DMS153 treated with DMSO at 0.1 percent for 48 hours (cell line): ENCODE results near the gene RUNX3.
"Not testable (repeated sequence)": the region's sequence is repeated elsewhere in the genome, so short reads cannot be mapped to it uniquely, and the experiment has no call there.

Experiments
- DNase-seq: peaks from one replicate; lab custom pipeline; 2025; ENCODE audit not compliant: unreplicated experiment; lab: John Stamatoyannopoulos, UW

The RUNX3 gene

DNA sequence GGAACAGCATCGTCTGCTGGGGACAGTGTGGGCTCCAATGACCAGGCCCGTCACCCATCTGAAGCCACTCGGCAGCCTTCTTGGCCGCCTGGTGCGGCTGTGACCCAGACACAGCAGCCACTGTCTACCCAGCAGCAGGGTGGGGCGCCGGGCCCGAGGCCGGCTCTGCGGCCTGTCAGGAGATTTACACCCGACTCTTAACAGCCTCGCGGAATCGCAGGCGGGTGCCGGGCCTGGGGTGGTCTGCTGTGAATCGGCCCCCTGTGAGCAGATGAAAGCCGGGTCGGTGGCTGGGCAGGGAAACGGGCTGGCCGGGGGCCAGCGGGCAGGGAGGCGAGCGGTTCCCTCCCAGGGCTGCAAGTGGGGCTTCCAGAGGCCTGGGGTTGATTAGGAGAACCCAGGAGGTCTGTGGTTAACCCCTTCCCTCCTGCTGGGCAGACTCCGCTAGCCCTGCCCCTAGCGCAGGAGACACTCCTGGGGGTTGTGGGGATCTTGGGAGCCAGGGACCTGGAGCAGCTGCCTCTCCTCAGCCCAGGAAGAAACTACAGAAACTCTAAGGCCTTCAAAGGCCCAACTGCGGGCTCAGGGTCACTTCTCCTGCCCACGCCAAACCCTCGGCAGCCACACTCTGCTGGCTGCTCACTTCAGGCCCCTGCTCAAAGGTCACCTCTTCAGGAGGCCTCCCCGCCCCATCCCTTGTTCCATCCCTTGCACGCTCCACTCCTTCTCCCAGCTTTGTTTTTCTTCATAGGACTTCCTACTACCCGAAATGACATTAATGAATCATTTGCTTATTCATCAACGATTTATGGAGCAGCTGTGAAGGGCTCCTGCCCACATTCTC, 15.6 kb downstream of the RUNX3 start:
- DNase-seq = no peak

DNA sequence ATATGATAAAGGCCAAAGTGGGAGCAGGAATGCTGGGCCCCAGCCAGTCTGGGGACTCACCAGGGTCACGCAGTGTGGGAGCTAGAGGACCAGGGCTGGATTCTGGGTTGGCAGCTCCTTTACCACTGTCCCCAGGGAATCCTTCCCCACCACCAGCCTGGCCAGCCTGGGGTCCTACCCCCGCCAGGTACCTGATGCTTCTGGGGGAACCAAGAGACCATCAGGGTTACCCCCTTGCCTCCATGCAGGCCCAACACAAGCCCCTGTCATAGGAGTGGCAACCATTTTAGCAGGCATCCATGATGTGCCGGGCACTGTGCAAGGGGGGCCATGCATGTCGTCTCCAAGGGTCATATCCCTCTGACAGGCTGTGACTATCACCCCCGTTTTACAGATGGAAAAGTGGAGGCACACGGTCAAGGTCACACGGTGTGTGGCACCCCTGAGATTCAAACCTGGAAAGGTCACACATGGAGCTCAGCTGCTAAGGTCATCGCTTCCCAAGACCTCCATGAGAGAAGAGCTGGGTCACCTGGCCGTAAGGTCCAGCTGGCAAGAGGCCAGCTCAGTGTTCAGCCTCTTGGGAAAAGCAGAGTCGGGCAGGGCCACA, 16.4 kb downstream of the RUNX3 start:
- DNase-seq = no peak

DNA sequence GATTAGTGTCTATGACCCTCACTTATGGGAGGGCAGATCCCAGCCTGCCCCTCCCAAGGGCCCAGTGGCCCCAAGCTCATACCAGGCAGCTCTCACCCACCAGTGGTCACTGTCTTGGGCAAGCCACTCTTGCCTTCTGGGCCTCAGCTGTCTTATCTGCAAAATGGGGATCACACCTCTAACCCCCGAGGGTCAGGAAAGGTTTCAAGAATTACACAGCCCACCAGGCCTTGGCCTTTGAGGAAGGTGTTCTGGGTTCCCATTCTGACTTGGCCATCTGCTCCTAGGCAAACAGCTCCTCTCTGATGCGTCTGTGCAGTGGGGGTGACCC, 16.8 kb downstream of the RUNX3 start:
- no peak for DNase-seq

DNA sequence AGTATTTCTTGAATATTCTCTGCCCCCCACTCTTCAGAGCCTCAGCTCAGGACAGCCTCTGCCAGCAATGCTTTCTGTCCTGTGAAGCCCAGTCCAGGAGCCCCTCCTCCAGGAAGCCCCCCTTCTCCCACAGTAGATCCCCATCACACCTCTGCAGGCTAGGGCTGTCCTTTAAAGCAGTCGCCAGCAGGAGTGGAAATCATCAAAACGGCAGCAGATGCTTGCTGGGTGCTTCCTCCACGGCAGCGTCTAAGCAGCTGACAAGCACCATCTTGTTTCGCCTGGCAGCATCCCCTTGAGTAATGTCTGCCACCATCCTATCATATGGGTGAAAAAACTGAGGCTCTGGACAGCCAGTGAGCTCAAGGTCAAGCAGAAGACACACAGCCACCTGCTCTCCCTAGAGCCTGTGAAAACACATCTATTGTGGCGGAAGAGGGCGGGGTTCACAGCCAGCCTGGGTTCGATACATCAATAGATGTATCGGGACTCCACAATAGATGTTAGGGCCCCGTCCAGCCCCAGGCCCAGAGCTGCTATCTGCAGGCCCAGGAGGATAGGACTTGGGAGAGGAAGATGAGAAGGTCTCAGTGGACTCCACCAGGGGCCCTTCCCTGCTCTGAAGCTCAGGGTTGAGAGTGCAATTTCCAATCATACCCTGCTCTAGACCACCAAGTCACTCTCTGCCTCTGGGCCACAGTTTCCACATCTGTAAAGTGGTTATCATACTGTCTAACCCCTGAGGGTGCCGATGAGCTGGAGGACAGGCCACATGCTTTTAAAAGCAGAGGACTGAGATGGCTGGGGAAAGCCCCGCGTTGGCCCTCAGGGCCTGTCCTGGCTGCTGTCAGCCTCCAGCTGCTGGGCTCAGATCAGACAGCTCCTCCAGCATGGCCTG, 17.5 kb downstream of the RUNX3 start:
- no peak for DNase-seq

DNA sequence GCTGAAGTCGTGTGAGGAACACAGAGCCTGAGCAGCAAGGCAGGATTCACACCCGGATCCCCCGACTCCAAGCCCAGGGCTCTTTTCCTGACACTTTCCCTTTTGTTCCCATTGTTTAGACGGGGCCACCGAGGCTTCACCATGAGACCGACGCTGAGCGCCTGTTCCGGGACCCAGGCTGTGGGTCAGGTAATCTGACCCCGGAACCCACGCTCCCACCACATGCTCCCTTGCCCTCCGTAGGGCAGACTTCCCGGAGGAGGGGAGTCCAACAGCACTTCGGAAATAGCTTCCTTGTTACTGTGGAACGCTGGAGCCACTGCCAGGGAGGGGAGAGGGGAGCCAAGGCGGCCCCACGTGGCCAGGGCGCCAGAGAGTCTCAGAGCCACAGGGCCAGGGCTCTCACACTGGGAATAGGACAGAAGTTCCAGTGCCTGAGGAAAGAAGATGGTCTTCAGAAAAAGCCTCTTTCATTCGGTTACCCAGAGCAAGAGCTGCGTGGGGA, 18.4 kb downstream of the RUNX3 start:
- no peak for DNase-seq

DNA sequence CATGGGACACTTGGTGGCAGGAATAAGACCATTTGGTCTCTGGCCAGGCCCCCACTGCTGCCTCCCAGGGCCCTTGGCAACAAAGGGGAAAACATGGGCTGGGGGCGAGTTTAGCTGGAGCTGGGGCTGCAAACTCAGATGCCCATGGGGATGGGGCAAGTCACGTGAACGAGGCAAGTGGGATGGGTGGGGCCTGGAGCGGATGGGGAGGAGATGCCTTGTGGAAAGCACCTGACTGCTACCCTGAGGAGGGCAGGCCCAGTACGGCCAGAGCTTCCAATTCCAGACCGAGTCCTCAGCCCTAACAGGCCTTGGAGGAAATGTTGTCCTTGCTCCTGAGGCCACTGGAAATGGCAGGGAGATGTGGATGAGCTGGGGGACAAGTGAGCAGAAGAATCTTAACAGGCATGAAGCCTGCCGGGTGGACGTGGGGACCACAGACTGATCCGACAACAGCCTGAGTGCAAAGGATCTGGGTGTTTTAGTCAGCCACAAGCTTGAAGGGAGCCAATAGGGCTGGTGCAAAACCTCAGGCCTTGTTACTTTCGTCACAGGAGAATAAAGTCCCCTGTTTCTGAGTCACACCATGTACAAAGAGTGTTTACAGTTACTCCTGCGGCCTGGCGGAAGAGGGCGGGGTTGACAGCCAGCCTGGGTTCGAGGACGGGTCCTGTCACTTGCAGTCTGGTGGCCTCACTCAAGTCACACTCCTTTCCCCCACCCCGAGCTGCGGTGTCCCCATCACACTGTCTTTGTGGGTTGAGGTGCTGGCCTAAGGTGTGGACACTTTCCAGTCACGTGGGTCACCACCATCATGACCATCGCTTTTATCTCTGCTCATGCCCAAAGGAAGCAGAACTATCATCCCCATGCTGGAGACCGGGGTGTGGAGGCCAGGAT, 19.1 kb downstream of the RUNX3 start:
- no peak for DNase-seq

DNA sequence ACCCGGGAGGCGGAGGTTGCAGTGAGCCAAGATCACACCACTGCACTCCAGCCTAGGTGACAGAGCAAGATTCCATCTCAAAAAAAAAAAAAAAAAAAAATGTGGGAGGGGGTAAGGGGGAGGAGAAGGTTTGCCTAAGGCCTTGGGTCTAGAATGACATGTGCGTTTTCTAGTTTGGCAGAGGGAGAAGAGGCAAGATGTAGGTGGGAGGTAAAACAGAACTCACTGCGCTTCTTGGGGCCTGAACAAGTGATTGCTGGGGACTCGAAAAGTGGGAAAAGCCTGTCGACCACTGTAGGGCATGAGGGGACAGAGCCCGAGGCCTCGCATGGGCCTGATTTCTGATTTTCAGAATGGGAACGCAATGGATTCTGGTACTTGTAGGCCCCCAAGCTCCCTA, 19.9 kb downstream of the RUNX3 start:
- no peak for DNase-seq

DNA sequence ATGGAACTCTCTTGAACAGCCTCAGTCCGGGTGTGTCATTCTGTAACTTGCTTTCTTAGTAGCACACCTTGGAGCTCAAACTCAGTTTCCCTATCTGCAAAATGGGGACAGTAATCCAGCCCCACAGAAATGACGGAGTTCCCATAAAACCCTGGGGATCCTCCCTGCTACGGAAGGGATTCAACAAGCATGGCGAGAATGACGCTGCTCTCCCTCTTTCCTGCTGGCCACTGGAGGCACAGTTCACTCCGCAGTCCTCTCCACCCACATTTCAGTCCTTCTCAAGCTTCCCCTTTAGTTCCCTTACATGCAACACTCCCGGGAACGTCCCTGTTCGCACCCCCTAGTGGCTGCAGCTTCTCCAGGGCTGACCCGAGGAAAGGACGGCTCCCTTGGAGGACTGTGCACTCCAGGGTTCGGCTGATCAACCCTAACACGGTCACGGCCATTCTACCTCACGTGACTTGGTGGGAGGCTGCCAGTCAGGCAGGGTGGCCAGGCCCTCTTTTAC, 20.6 kb downstream of the RUNX3 start:
- no peak for DNase-seq

DNA sequence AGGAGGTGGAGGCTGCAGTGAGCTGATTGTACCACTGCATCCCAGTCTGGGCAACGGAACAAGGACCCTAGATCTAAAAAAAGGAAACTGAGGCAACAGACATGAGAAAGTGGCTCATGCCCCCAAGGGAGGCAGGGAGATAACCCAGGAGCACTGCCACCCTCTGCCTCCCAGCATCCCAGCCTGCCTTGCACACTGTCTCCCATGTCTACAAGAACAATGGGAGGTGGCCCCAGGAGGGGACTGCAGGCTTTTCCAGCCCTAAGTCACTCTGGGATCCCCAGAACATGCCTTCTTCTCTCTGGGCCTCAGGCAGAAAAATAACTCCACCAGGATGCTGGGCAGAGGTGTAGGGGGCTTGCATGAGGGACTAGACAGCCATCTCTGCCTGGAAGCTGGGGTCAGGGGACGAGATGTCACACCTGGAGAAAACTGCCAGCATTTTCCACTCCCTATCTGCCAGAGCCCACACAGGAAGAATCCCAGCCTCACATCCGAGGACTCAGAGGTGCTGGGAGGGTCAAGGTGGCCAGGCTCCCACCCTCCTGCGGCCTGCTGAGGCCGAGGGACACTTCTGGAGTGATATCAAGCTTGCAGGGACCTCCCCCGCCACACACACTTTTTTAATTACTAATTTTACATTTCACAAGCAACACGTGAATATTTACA, 21.4 kb downstream of the RUNX3 start:
- no peak for DNase-seq

DNA sequence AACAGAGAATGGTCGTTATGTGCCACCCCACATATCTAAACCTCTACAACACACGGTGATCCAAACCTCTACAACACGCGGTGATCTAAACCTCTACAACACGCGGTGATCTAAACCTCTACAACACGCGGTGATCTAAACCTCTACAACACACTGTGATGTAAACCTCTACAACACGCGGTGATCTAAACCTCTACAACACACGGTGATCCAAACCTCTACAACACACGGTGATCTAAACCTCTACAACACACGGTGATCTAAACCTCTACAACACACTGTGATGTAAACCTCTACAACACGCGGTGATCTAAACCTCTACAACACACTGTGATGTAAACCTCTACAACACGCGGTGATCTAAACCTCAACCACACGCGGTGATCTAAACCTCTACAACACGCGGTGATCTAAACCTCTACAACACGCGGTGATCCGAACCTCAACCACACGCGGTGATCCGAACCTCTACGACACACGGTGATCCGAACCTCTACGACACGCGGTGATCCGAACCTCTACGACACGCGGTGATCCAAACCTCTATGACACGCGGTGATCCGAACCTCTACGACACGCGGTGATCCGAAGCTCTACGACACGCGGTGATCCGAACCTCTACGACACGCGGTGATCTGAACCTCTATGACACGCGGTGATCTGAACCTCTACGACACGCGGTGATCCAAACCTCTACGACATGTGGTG, 22.3 kb downstream of the RUNX3 start:
- DNase-seq = not testable (repeated sequence)

DNA sequence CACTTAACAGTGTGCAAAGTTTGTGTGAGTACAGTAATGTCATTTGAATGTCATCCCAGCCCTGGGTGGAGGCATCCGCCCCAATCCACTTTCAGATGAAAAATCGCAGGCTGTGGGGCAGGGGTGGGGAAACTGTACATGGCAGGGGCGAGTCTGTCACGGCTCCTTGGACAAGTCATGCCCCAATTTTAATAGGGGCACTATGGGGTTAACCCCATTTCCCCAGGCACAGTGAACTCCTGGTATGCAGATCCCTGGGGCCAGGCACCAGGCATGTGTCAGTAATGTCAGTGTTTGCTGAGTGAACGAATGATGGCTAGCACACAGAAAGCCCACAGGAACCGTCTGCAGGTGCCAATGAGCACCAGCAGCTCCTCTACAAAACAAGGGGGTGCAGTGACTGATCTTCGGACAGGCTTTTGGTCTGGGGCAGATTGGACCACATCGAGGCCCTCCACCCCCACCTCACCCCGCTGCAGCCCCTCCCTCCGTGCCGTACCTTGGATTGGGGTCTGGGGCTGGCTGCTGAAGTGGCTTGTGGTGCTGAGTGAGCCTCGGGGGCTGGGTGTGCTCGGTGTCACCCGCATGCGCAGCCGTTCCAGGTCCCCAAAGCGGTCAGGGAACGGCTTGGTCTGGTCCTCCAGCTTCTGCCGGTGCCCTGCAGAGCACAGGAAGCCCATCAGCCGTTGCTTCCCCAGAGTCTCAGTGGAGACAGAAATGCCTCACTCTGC, 23.2 kb downstream of the RUNX3 start:
- no peak for DNase-seq

DNA sequence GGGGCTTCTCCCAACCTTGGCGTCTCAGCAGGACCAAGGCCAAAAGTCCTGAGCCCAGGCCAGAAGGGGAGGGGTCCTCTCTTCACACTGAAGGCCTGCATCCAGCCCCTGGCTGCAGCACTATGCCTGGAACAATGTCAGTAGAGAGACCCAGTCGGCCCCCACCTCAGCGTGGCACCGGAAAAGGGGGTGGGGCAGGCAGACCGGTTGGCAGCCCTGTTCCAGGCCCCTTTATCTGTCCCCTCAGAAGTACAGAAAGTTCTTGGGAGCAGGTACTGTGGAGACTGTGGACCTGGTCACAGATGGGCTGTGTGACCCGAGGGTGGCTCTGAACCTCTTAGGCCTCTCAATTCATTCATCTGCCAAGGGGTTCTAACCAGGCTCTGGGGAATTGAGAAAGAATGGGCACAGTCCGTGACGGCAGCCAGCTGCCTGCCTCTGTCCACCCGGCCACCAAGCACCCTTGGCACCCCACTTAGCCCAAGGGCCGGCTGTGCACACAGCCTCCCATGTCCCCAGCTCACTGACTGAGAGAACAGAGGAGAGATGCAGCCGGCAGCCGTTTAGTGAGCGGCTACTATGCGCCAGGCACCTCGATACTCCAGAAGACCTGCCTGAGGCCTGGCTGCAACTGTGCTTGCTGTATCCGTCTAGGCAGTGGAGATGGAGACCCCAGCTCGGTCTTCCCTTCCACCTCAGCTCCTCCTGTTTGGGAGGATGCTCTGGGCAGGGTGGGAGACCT, 23.9 kb downstream of the RUNX3 start:
- DNase-seq = no peak

DNA sequence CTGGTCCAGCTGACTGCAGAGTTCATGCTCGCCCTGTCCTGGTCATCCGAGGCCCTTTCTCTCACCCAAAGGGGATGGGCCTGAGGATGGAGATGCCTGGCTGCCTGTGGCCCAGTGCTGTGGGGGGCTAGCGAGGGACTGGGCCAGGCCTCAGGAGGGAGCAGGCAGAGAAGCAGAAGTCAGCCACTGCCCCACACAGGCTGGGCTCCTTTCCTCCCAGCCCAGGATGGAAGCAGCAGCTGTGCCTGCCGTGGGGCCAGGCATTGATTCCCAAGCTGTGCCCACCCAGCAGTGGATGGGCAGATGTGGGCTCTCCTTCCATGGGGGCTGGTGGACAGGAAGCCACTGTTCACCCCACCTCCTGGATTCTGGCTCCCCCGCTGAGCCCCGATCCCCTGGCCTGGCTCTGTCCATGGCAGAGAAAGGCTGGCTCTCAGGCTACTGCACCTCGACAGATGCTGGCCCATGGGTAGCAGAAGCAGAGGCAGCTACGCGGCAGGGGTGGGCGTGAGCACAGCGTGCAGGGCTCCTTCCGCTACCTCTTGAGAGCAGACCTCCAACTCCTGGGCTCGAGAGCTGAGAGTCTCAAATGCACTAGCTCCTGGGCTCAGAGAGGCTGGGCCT, 24.6 kb downstream of the RUNX3 start:
- no peak for DNase-seq

DNA sequence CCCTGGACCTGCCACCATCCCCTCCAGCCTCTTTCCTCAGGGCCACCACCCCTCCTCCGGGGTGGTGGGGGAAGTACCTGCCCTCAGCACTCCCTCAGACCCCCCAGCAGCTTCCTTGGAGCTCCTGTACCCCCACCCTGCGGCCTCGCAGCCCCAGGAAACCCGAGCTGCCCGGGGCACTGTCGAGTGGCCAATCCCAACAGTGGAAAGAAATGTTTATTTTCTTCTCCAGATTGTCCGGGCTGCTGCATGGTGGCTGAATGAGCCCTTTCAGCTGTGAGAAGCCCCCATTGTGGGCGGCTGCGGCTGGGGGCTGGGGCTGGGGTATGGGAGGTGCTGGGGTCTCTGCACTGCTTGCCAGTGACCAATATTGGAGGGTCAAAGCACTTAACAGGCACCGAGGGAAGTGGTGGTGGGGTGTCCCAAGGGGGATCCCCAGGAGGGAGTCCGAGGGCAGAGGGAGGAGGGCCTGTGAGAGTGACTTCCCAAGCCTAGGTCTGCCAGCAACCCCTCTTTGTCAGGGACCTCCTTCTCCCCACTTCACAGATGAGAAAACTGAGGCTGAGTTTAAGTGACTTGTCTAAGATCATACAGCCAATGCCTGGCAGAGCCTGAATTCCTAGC, 25.2 kb downstream of the RUNX3 start:
- no peak for DNase-seq

DNA sequence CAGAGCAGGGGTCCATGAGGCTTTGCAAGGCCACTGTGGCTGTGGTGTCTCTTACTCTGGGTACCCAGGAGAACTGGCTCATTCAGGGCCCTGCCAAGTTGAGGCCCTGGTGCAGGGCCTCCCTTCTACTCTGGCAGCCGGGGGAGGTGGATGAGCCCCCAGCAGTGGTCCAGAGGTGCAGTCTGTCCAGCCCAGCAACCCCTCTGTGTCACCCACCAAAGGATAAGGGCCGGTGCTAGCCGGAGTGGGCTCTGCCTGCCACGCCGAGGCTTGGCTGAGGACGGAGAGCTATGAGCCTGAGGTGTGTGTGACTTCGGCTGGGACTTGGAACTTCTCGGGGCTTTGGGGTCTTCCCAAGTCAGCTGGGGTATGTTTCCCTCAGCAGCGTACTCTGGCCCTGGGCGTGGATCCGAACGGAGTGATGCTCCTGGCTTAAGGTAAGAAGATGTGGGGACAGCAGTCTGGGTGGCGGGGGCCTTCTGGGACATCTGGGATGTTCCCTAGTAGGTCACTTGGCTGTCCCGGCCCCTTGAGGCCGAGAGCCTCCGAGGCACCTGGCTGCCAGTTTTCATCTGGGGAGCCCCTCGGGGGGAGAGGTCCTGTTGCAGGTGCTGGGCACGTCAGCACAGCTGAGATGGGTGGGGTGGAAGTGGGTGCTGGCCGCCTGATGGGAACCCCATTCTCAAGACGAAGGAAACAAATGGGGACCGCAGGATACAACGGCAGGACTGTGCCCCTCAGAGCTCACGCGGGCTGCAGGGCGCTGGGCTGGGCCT, 25.9 kb downstream of the RUNX3 start:
- no peak for DNase-seq

DNA sequence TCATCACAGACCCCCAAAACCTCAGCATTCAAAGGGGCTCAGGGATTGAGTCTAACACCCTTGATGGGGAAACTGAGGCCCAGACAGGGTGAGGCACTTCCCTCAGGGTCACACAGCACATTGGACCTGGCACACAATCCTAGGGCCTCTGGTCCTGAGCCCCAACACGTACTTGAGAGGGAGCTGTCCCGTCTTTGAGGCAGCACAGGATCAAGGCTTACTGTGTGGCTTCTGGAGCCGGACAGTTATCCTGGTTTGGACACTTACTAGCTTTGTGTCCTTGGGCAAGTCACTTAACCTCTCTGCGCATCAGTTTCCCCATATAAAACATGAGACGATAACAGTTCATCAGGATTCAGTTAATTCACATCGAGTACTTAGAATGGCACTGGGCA, 26.5 kb downstream of the RUNX3 start:
- DNase-seq = no peak
